Right lobe of liver (tissue), 6 donors: ENCODE data around the gene CFAP53. TPM values are rescaled to one million over a fixed set of nuclear protein-coding genes. Genes with fewer than 3 reads are reported as not detected.
A peak's percentile ranks its signal among the peaks of the same experiment; 100 is the strongest.

Experiments
- ATAC-seq, 4 donors: fragments of 200-7000 bp; cut with Tn5 transposase; one replicate each; pipeline ENCODE4 v1.9.1; 2020; ENCODE audit warnings: mild to moderate bottlenecking in 4 of 4, moderate library complexity in 4 of 4
- DNase-seq, 3 donors: peaks; one replicate each; pipeline ENCODE4 v3.0.0-alpha.2; 2020
- H3K27ac ChIP-seq, 3 donors: fragments of 200-600 bp; one replicate each; pipeline ENCODE4 v1.8.0; 2022
- H3K27me3 ChIP-seq, 2 donors: fragments of 200-600 bp; one replicate each; pipeline ENCODE4 v1.8.0; 2022
- H3K36me3 ChIP-seq, 4 donors: fragments of 200-600 bp; sonication (generic) in 1 of 4; one replicate each; pipeline versions ENCODE4 v1.5.1 to v1.8.0; 2017 to 2022; ENCODE audit warnings: control low read depth in 1 of 4
- H3K4me1 ChIP-seq, 4 donors: fragments of 200-600 bp; sonication (generic) in 1 of 4; one replicate each; pipeline versions ENCODE4 v1.5.1 to v1.8.0; 2017 to 2022; ENCODE audit warnings: control low read depth in 1 of 4
- H3K4me3 ChIP-seq, 3 donors: fragments of 200-600 bp; one replicate each; pipeline ENCODE4 v1.8.0; 2022
- H3K9me3 ChIP-seq, 4 donors: fragments of 200-600 bp; sonication (generic) in 1 of 4; one replicate each; pipeline versions ENCODE4 v1.5.1 to v1.8.0; 2017 to 2022; ENCODE audit warnings: control low read depth in 1 of 4
- POLR2A ChIP-seq: fragments of 450-650 bp; IDR thresholded peaks from one replicate; pipeline ENCODE4 v1.6.1; 2017; ENCODE audit warnings: antibody characterized with exemption, mild to moderate bottlenecking
- WGBS: methylation state at CpG from one replicate; pipeline ENCODE4 v1.1.6; 2018; ENCODE audit warnings: low coverage, low lambda C conversion rate; ENCODE audit not compliant: insufficient coverage; ENCODE audit errors: missing lambda C conversion rate; 5-methylcytosine and 5-hydroxymethylcytosine counted together
- intact Hi-C, 2 donors: fragments of 100-400 bp; cut with DNase I; formaldehyde crosslinking; loops; one replicate each; pipeline versions ENCODE4 v1.11.2 to v1.14.1; 2022
- total RNA-seq, 6 experiments: library from RNA; depleted of rRNA in 2 of 6; stranded (reverse); fragments of >200 nt in 2 of 6; fragmentation: NEBNext Ultra II Directional in 3 of 6; extraction: Animal tissue kit (Norgen Biotek cat#: 25700) in 3 of 6; gene quantifications; one replicate each; pipeline versions ENCODE4 v1.1.0 to v1.2.4, GENCODE V29; 2016 to 2023
- TF ChIP-seq, protein P1 (sequence below), 4 donors: fragments of 200-600 bp in 3 of 4; fragments of 450-650 bp in 1 of 4; IDR thresholded peaks; one replicate each; pipeline versions ENCODE4 v1.5.1 to v1.8.0; 2016 to 2022; ENCODE audit warnings: antibody characterized with exemption in 4 of 4, mild to moderate bottlenecking in 2 of 4
- donor health status: DM: no; HTN: yes; CAD: no.
- donor health status: DM: no; HTN: no; CAD: no.
- donor health status: DM: no; HTN: no; CAD: no.
- donor health status: DM: no; HTN: yes; CAD: no.
- donor health status: DM: no; HTN: yes; CAD: no.

The CFAP53 gene
- total RNA-seq, 6 experiments from 2014 or later, result 0.13 to 0.17 (median 0.14) TPM; not detected in 3

DNA sequence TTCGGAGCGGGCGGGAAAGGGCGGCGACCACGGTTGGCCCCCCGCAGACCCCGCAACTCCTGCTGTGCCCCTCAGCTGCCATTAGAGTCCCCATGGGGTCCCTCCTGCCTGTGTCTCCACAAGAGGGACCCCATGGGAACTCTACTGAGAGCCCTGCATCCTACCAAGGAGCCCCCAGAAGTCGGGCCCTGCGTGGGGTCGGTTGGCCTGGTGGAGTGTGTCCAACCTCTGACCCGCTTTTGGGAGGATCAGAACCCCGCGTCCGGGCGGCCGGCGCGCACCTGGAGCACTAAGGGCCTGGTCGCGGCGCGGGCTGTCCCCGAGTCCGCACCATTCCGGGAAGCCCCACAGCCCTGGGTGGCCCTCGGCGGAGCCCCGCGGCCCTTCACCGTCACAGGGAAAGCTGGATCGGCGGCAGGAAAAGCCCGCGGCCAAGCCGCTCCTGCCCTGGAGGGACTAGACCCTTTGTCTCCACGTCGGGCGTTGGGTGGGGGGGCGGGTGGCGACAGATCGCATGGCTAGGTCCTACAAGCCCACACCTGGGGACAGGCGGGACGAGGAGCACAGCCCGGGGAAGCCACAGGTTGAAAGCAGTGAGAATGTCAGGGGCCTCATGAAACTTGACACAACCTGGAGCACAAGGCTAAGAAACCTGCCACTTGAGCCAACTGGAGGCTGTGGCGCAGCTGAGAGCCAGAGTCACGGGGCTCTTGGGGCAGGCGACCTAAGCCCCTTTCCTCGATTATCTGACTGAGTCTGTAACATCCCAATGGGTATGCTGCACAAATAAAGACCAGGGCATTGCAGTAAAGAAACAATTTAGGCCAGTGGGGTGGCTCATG is 32.4 kb upstream of the CFAP53 start:
- H3K4me3 ChIP-seq, result peak overlapping the region; percentile 31 to 49 (median 45)
- no peaks in the 10 kb centered on the region for H3K36me3 ChIP-seq
- DNase-seq (peak in 1 of 3 donors; percentile 22), ATAC-seq (peak in 2 of 4 donors; percentile 3 to 16)
- intact Hi-C loops, result no loop called here
- TF ChIP-seq, protein P1, sequence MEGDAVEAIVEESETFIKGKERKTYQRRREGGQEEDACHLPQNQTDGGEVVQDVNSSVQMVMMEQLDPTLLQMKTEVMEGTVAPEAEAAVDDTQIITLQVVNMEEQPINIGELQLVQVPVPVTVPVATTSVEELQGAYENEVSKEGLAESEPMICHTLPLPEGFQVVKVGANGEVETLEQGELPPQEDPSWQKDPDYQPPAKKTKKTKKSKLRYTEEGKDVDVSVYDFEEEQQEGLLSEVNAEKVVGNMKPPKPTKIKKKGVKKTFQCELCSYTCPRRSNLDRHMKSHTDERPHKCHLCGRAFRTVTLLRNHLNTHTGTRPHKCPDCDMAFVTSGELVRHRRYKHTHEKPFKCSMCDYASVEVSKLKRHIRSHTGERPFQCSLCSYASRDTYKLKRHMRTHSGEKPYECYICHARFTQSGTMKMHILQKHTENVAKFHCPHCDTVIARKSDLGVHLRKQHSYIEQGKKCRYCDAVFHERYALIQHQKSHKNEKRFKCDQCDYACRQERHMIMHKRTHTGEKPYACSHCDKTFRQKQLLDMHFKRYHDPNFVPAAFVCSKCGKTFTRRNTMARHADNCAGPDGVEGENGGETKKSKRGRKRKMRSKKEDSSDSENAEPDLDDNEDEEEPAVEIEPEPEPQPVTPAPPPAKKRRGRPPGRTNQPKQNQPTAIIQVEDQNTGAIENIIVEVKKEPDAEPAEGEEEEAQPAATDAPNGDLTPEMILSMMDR (IDR thresholded peaks at IDR 0.05), result no peak
- TF ChIP-seq POLR2A, result no peak
- WGBS, result 83% methylated on average over 6 of the region's 49 CpGs
- no peak overlapping the region for H3K27ac ChIP-seq
- no peaks in the 10 kb centered on the region for H3K27me3 ChIP-seq
- no peaks in the 10 kb centered on the region for H3K9me3 ChIP-seq
- no peaks in the 10 kb centered on the region for H3K4me1 ChIP-seq

DNA sequence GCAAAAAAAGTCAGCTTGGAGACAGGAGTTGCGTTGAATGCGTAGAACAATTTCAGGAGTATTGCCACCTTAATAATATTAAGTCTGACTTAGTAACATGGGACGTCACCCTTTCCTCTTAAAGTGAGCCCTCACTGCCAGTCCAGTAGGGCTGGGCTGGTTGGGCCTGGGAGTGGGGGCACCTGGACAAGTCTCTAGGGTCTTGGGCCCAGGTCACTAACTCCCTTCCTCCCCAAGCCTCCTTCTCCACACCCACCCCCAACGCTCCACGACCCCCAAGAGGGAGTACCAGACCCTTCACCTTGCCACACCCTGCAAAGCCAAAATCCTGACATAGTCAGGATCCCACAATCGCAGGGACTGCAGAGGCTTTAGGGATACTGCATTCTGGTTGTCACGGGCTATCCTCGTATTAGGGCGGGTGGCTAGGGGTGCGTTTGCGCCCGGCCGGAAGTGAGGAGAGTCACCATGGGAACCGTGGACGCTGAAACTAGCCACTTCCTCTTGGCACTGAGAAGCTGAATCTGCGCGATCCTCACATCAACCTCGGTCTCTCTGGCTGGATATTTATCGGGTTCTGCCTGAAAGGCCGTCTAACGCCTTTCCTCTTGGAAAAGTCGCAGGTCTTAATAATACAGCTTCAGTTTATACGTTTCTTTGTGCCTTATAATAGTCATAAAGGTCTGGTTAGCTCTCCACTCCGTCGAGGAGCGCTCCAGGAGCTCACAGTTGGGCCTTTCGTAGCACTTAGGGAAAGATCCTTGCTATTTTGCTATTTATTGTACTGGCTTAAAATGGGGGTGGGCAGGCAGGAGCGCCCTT is 31.5 kb upstream of the CFAP53 start:
- peak overlapping the region; percentile 31 to 49 (median 45) for H3K4me3 ChIP-seq
- H3K4me1 ChIP-seq, result peaks cover 0 to 2% (median 0%) of the 10 kb centered on the region in 4 donors
- DNase-seq (peak; percentile 78 to 87 (median 85)), ATAC-seq (peak; percentile 93 to 99 (median 99))
- no peaks in the 10 kb centered on the region for H3K27me3 ChIP-seq
- H3K27ac ChIP-seq, result no peak overlapping the region
- H3K36me3 ChIP-seq, result no peaks in the 10 kb centered on the region
- TF ChIP-seq, protein P1 (IDR thresholded peaks at IDR 0.05), result no peak
- no peak for TF ChIP-seq POLR2A
- WGBS, result 19% methylated on average over 23 of the region's 28 CpGs
- H3K9me3 ChIP-seq, result no peaks in the 10 kb centered on the region
- intact Hi-C loops, result no loop called here

GRCh38 chr18:50293039-50293438 is 26.7 kb upstream of the CFAP53 start:
- WGBS, result 16% methylated on average over 1 of the region's 1 CpG
- H3K4me3 ChIP-seq, result no peak overlapping the region
- H3K4me1 ChIP-seq, result peaks cover 0 to 6% (median 0%) of the 10 kb centered on the region in 4 donors
- no peak overlapping the region for H3K27ac ChIP-seq
- intact Hi-C loops, result no loop called here
- DNase-seq (no peak), ATAC-seq (peak in 1 of 4 donors; percentile 36)
- no peaks in the 10 kb centered on the region for H3K9me3 ChIP-seq
- TF ChIP-seq, protein P1 (IDR thresholded peaks at IDR 0.05), result no peak
- no peak for TF ChIP-seq POLR2A
- no peaks in the 10 kb centered on the region for H3K27me3 ChIP-seq
- no peaks in the 10 kb centered on the region for H3K36me3 ChIP-seq

DNA sequence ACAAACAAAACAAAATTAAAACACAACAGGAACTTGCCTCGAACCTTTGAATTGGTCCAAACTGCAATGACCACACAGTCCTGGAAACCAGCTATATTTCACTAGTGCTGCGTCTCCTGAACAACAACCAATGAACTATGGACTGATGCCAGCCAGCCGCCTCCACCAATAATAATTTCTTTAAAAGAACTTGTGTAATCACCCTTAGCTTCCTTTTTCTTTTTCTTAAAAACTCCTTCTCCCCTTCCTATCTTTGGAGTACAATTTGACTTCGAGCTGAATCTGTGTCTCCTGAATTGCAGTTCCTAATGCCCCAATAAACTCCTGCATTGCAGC is 22.8 kb upstream of the CFAP53 start:
- Histone ChIP-seq H3K4me3 (no peak overlapping the region), H3K9me3 (no peaks in the 10 kb centered on the region), H3K36me3 (no peaks in the 10 kb centered on the region), H3K4me1 (peaks cover 0 to 8% (median 0%) of the 10 kb centered on the region in 4 donors), H3K27me3 (no peaks in the 10 kb centered on the region), H3K27ac (no peak overlapping the region)
- DNase-seq (no peak), ATAC-seq (no peak)
- intact Hi-C loops, result loop anchor here in 1 of 2 donors (10.0 kb wide), 1 partner anchor 66 kb away; no protein-coding TSS in a partner anchor
- WGBS, result 65% methylated on average over 4 of the region's 4 CpGs
- no peak for TF ChIP-seq POLR2A
- TF ChIP-seq, protein P1 (IDR thresholded peaks at IDR 0.05), result no peak
